Neural cell (in vitro differentiated cells): ENCODE data around the gene TRAF3. TPM values are rescaled to one million over a fixed set of nuclear protein-coding genes. Genes with fewer than 3 reads are reported as not detected.

Experiments
- H2AFZ ChIP-seq: fragments of 200-600, 300-800 bp; sonication (generic), shearing (Covaris generic); 2 replicates; pipeline ENCODE4 v1.6.0; 2014; ENCODE audit warnings: low read depth, mild to moderate bottlenecking, antibody characterized with exemption, low read length, moderate library complexity
- H3F3A ChIP-seq: fragments of 200-600 bp; shearing (Covaris generic); 2 replicates; pipeline ENCODE4 v1.6.1; 2016; ENCODE audit warnings: mild to moderate bottlenecking, moderate library complexity, mixed read lengths, antibody characterized with exemption, low read length; ENCODE audit not compliant: insufficient read depth, poor library complexity, severe bottlenecking
- H3K27ac ChIP-seq: fragments of 200-600, 300-800 bp; sonication (generic), shearing (Covaris generic); 2 replicates; pipeline ENCODE4 v1.5.1; 2014; ENCODE audit warnings: mild to moderate bottlenecking, low read length, moderate library complexity
- H3K27me3 ChIP-seq: fragments of 300-800, 200-600 bp; sonication (generic), shearing (Covaris generic); 2 replicates; pipeline ENCODE4 v1.6.0; 2014; ENCODE audit warnings: mild to moderate bottlenecking, low read depth, low read length, moderate library complexity; ENCODE audit not compliant: insufficient read depth
- H3K36me3 ChIP-seq: fragments of 300-800, 200-600 bp; sonication (generic), shearing (Covaris generic); 2 replicates; pipeline ENCODE4 v1.5.1; 2014; ENCODE audit warnings: mild to moderate bottlenecking, antibody characterized with exemption, low read length, moderate library complexity; ENCODE audit not compliant: insufficient read depth
- H3K4me2 ChIP-seq: fragments of 300-800, 200-600 bp; sonication (generic), shearing (Covaris generic); 2 replicates; pipeline ENCODE4 v1.6.0; 2014; ENCODE audit warnings: mild to moderate bottlenecking, low read length
- H3K4me3 ChIP-seq: fragments of 300-800, 200-600 bp; sonication (generic), shearing (Covaris generic); 2 replicates; pipeline ENCODE4 v1.5.1; 2014; ENCODE audit warnings: mild to moderate bottlenecking, low read length, moderate library complexity
- H3K79me2 ChIP-seq: fragments of 200-600 bp; shearing (Covaris generic); replicated peaks from 2 replicates; pipeline ENCODE4 v1.6.0; 2014; ENCODE audit warnings: mild to moderate bottlenecking, low read length, moderate library complexity; ENCODE audit not compliant: insufficient read depth
- H3K9ac ChIP-seq: fragments of 300-800, 200-600 bp; sonication (generic), shearing (Covaris generic); 2 replicates; pipeline ENCODE4 v1.6.1; 2016; ENCODE audit warnings: mild to moderate bottlenecking, low read length, mixed read lengths
- H3K9me2 ChIP-seq: fragments of 200-600 bp; shearing (Covaris generic); 2 replicates; pipeline ENCODE4 v1.6.1; 2016; ENCODE audit warnings: mild to moderate bottlenecking, low read length, mixed read lengths; ENCODE audit not compliant: insufficient read depth
- H3K9me3 ChIP-seq: fragments of 200-600, 300-800 bp; sonication (generic), shearing (Covaris generic); 2 replicates; pipeline ENCODE4 v1.6.1; 2016; ENCODE audit warnings: mild to moderate bottlenecking, mixed run types, low read length, moderate library complexity, mixed read lengths
- H4K20me1 ChIP-seq: fragments of 200-600 bp; shearing (Covaris generic); 2 replicates; pipeline ENCODE4 v1.6.1; 2016; ENCODE audit warnings: mild to moderate bottlenecking, mixed run types; ENCODE audit not compliant: insufficient read depth
- CTCF ChIP-seq: fragments of 450-650 bp; IDR thresholded peaks from 2 replicates; pipeline ENCODE4 v1.5.1; 2014; ENCODE audit warnings: antibody characterized with exemption, mild to moderate bottlenecking, moderate library complexity; ENCODE audit not compliant: poor library complexity, severe bottlenecking
- EP300 ChIP-seq: fragments of 450-650 bp; conservative IDR thresholded peaks from 2 replicates; pipeline ENCODE4 v1.6.1; 2014; ENCODE audit warnings: antibody characterized with exemption, mild to moderate bottlenecking, moderate library complexity; ENCODE audit not compliant: poor library complexity, severe bottlenecking
- EZH2 ChIP-seq: fragments of 200-600, 300-800 bp; shearing (Covaris generic), sonication (generic); IDR thresholded peaks from 2 replicates; pipeline ENCODE4 v1.6.1; 2014; ENCODE audit warnings: antibody characterized with exemption, low read length, borderline replicate concordance, mild to moderate bottlenecking; ENCODE audit not compliant: insufficient read depth, poor library complexity, severe bottlenecking
- MXI1 ChIP-seq: fragments of 450-650 bp; conservative IDR thresholded peaks from 2 replicates; pipeline ENCODE4 v1.6.1; 2014; ENCODE audit warnings: antibody characterized with exemption, mild to moderate bottlenecking; ENCODE audit not compliant: poor library complexity, severe bottlenecking
- POLR2AphosphoS5 ChIP-seq: IDR thresholded peaks from 2 replicates; pipeline ENCODE4 v1.6.1; 2012
- RAD21 ChIP-seq: fragments of 450-650 bp; conservative IDR thresholded peaks from 2 replicates; pipeline ENCODE4 v1.6.1; 2014; ENCODE audit warnings: antibody characterized with exemption, mild to moderate bottlenecking, moderate library complexity
- REST ChIP-seq: IDR thresholded peaks from 2 replicates; pipeline ENCODE4 v1.6.1; 2012; ENCODE audit warnings: borderline replicate concordance
- SMC3 ChIP-seq: fragments of 450-650 bp; conservative IDR thresholded peaks from 2 replicates; pipeline ENCODE4 v1.6.1; 2014; ENCODE audit warnings: antibody characterized with exemption, mild to moderate bottlenecking, moderate library complexity; ENCODE audit not compliant: poor library complexity
- TAF1 ChIP-seq: IDR thresholded peaks from 2 replicates; pipeline ENCODE4 v1.6.1; 2012; ENCODE audit warnings: low read depth
- polyA plus RNA-seq: library from polyadenylated mRNA; depleted of rRNA; stranded (reverse); fragments of >200 nt; gene quantifications from 2 replicates; pipeline ENCODE4 v1.2.3, GENCODE V29; 2014

TRAF3 gene
- polyA plus RNA-seq, 1 donor from 2014 or later = 13.3 TPM

GRCh38 chr14:102957222-102957621 is 180.0 kb downstream of the TRAF3 start:
- no peaks in the 10 kb centered on the region for H4K20me1 ChIP-seq
- no peak overlapping the region for H3K4me2 ChIP-seq
- H2AFZ ChIP-seq = no peak overlapping the region
- no peak for TF ChIP-seq POLR2AphosphoS5
- no peak for TF ChIP-seq RAD21
- no peak for TF ChIP-seq EP300
- no peak for TF ChIP-seq EZH2
- no peak for TF ChIP-seq REST
- no peak for TF ChIP-seq MXI1
- TF ChIP-seq SMC3 = no peak
- TF ChIP-seq TAF1 = no peak
- TF ChIP-seq CTCF = no peak
- no peaks in the 10 kb centered on the region for H3K79me2 ChIP-seq
- no peak overlapping the region for H3K27ac ChIP-seq
- H3K36me3 ChIP-seq = peaks cover 12% of the 10 kb centered on the region
- no peaks in the 10 kb centered on the region for H3K27me3 ChIP-seq
- H3K9ac ChIP-seq = no peak overlapping the region
- H3F3A ChIP-seq = no peaks in the 10 kb centered on the region
- H3K9me2 ChIP-seq = no peaks in the 10 kb centered on the region
- no peaks in the 10 kb centered on the region for H3K9me3 ChIP-seq
- H3K4me3 ChIP-seq = no peak overlapping the region

GRCh38 chr14:102958461-102958860 is 181.2 kb downstream of the TRAF3 start:
- no peak overlapping the region for H3K9ac ChIP-seq
- H3K9me2 ChIP-seq = no peaks in the 10 kb centered on the region
- no peaks in the 10 kb centered on the region for H3K79me2 ChIP-seq
- no peak overlapping the region for H3K27ac ChIP-seq
- TF ChIP-seq REST = no peak
- TF ChIP-seq SMC3 = no peak
- no peak for TF ChIP-seq CTCF
- TF ChIP-seq POLR2AphosphoS5 = no peak
- no peak for TF ChIP-seq TAF1
- TF ChIP-seq EZH2 = no peak
- no peak for TF ChIP-seq EP300
- TF ChIP-seq MXI1 = no peak
- no peak for TF ChIP-seq RAD21
- H3K4me2 ChIP-seq = no peak overlapping the region
- H4K20me1 ChIP-seq = no peaks in the 10 kb centered on the region
- no peaks in the 10 kb centered on the region for H3K27me3 ChIP-seq
- H3F3A ChIP-seq = no peaks in the 10 kb centered on the region
- no peak overlapping the region for H3K4me3 ChIP-seq
- peaks cover 16% of the 10 kb centered on the region for H3K36me3 ChIP-seq
- H2AFZ ChIP-seq = no peak overlapping the region
- H3K9me3 ChIP-seq = no peaks in the 10 kb centered on the region
